Measurements from ENCODE around the gene KRTAP9-2.

Gene KRTAP9-2

DNA sequence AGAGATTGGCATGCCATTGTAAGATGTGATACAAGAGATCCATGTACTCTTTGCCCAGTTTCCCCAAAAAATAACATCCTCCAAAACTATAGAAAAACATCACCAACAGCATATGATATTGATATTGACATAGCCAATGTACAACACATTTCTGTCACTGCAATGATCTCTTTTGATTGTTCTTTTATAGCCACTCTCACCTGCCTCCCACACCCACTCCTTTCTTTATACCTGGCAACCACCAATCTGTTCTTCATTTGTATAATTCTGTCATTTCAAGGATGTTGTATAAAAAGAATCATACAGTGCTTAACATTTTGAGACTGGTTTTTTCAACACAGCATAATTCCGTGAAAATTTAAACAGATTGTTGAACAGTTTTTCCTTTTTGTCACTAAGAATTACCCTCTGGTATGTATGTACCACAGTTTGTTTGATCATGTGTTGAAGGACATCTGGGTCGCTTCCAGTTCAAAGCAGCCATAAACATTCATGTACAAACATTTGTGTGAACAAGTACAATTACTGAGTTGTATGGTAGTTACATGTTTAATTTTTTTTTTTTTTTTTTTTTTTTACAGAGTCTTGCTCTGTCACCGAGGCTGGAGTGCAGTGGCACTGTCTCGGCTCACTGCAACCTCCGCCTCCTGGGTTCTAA is 26.9 kb upstream of the KRTAP9-2 start:
- Histone ChIP-seq H3K9me3 (no peaks in the 10 kb centered on the region), H3K4me1 (ENCODE audit: control insufficient read depth in 1 of 2, insufficient read depth in 1 of 2, low read depth in 1 of 2, low read length in 1 of 2) (no peaks in the 10 kb centered on the region), H3K27ac (no peak overlapping the region), H3K4me3 (ENCODE audit: low read depth in 1 of 2, low read length in 1 of 2) (no peak overlapping the region), H3K27me3 (no peaks in the 10 kb centered on the region), H3K36me3 (no peaks in the 10 kb centered on the region)
- TF ChIP-seq, protein P1, sequence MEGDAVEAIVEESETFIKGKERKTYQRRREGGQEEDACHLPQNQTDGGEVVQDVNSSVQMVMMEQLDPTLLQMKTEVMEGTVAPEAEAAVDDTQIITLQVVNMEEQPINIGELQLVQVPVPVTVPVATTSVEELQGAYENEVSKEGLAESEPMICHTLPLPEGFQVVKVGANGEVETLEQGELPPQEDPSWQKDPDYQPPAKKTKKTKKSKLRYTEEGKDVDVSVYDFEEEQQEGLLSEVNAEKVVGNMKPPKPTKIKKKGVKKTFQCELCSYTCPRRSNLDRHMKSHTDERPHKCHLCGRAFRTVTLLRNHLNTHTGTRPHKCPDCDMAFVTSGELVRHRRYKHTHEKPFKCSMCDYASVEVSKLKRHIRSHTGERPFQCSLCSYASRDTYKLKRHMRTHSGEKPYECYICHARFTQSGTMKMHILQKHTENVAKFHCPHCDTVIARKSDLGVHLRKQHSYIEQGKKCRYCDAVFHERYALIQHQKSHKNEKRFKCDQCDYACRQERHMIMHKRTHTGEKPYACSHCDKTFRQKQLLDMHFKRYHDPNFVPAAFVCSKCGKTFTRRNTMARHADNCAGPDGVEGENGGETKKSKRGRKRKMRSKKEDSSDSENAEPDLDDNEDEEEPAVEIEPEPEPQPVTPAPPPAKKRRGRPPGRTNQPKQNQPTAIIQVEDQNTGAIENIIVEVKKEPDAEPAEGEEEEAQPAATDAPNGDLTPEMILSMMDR (IDR thresholded peaks at IDR 0.05), result no peak

GRCh38 chr17:41211845-41212466 is 14.5 kb upstream of the KRTAP9-2 start:
- peaks cover 49% of the 10 kb centered on the region for H3K27me3 ChIP-seq
- TF ChIP-seq, protein P1 (IDR thresholded peaks at IDR 0.05), result no peak
- no peaks in the 10 kb centered on the region for H3K36me3 ChIP-seq
- H3K27ac ChIP-seq, result no peak overlapping the region
- no peaks in the 10 kb centered on the region for H3K4me1 ChIP-seq (ENCODE audit: control insufficient read depth in 1 of 2, insufficient read depth in 1 of 2, low read depth in 1 of 2, low read length in 1 of 2)
- H3K4me3 ChIP-seq (ENCODE audit: low read depth in 1 of 2, low read length in 1 of 2), result no peak overlapping the region
- no peaks in the 10 kb centered on the region for H3K9me3 ChIP-seq

DNA sequence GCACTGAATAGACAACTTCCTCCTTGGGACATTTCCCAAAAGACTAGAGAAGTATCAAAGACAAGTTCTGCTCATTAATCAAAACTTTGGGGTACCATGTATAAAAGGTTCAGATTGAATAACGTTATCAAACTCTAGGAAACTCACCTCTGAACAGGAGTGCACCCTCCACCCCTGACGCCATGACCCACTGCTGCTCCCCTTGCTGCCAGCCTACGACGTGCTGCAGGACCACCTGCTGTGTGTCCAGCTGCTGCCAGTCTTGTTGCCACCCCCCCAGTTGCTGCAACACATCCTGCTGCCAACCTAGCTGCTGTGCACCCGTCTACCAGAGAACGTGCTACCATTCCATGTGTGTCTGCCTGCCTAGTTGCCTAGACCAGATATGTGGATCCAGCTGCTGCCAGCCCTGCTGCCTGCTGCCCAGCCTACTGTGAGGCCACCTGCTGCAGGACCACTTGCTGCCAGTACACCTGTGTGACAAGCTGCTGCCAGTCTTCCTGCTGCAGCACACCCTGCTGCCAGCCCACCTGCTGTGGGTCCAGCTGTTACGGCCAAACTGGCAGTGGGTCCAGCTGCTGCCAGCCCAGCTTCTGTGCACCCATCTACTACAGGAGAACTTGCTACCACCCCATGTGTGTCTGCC is 13.8 kb upstream of the KRTAP9-2 start:
- peaks cover 43% of the 10 kb centered on the region for H3K27me3 ChIP-seq
- no peak overlapping the region for H3K4me3 ChIP-seq (ENCODE audit: low read depth in 1 of 2, low read length in 1 of 2)
- H3K9me3 ChIP-seq, result no peaks in the 10 kb centered on the region
- TF ChIP-seq, protein P1 (IDR thresholded peaks at IDR 0.05), result no peak
- H3K36me3 ChIP-seq, result no peaks in the 10 kb centered on the region
- no peak overlapping the region for H3K27ac ChIP-seq
- H3K4me1 ChIP-seq (ENCODE audit: control insufficient read depth in 1 of 2, insufficient read depth in 1 of 2, low read depth in 1 of 2, low read length in 1 of 2), result no peaks in the 10 kb centered on the region

- H3K9me3 ChIP-seq, result no peaks in the 10 kb centered on the region
- TF ChIP-seq, protein P1 (IDR thresholded peaks at IDR 0.05), result no peak
- no peaks in the 10 kb centered on the region for H3K36me3 ChIP-seq
- H3K4me1 ChIP-seq (ENCODE audit: control insufficient read depth in 1 of 2, insufficient read depth in 1 of 2, low read depth in 1 of 2, low read length in 1 of 2), result no peaks in the 10 kb centered on the region
- H3K27ac ChIP-seq, result no peak overlapping the region
- no peak overlapping the region for H3K4me3 ChIP-seq (ENCODE audit: low read depth in 1 of 2, low read length in 1 of 2)
- peaks cover 23% of the 10 kb centered on the region for H3K27me3 ChIP-seq
These were observed 10.8 kb upstream of the KRTAP9-2 start for GRCh38 chr17:41215681-41216080.

DNA sequence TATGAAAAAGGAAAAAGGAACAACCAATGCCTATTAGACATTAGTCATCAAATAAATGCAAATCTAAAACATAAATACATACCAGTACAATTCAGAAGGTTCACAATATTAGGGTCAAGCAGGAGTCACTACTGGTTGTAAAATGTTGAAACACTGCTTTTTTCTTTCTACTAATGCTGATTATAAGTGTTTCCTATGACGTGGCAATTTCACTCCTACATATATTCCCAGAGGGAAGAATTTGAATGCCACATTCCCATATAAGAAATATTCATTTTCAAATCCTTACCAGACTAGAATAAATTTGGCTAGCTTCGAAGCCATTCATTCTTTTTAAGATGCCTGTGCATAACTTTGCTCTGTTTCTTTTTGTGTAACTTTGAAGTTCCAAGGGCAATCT is 2.6 kb upstream of the KRTAP9-2 start:
- peaks cover 6% of the 10 kb centered on the region for H3K27me3 ChIP-seq
- no peaks in the 10 kb centered on the region for H3K36me3 ChIP-seq
- H3K4me3 ChIP-seq (ENCODE audit: low read depth in 1 of 2, low read length in 1 of 2), result no peak overlapping the region
- H3K27ac ChIP-seq, result no peak overlapping the region
- H3K4me1 ChIP-seq (ENCODE audit: control insufficient read depth in 1 of 2, insufficient read depth in 1 of 2, low read depth in 1 of 2, low read length in 1 of 2), result no peaks in the 10 kb centered on the region
- no peaks in the 10 kb centered on the region for H3K9me3 ChIP-seq
- TF ChIP-seq, protein P1 (IDR thresholded peaks at IDR 0.05), result no peak
